Muscle layer of duodenum (tissue), 2 donors: ENCODE measurements around the gene NR2F6.
"Not testable (repeated sequence)": the region's sequence is repeated elsewhere in the genome, so short reads cannot be mapped to it uniquely, and the experiment has no call there.

ENCODE experiments used
- H3K27ac ChIP-seq: one replicate; pipeline ENCODE4 v1.7.0; 2013; ENCODE audit warnings: mild to moderate bottlenecking, low read length
- H3K27me3 ChIP-seq: one replicate; pipeline ENCODE4 v1.7.0; 2013; ENCODE audit warnings: low read depth, mild to moderate bottlenecking, control low read depth, low read length
- H3K36me3 ChIP-seq, 2 donors: one replicate each; pipeline ENCODE4 v1.7.0; 2013; ENCODE audit warnings: low read length in 2 of 2, control low read depth in 1 of 2, mild to moderate bottlenecking in 1 of 2; ENCODE audit not compliant: insufficient read depth in 2 of 2, control insufficient read depth in 1 of 2
- H3K4me1 ChIP-seq, 2 donors: one replicate each; pipeline ENCODE4 v1.7.0; 2013; ENCODE audit warnings: low read length in 2 of 2, mild to moderate bottlenecking in 2 of 2, control low read depth in 1 of 2, moderate library complexity in 1 of 2; ENCODE audit not compliant: insufficient read depth in 2 of 2, control insufficient read depth in 1 of 2
- H3K4me3 ChIP-seq, 2 donors: one replicate each; pipeline ENCODE4 v1.7.0; 2013; ENCODE audit warnings: low read length in 2 of 2, low read depth in 1 of 2, mild to moderate bottlenecking in 1 of 2
- H3K9me3 ChIP-seq, 2 donors: one replicate each; pipeline ENCODE4 v1.7.0; 2013; ENCODE audit warnings: low read length in 2 of 2, control low read depth in 1 of 2, mild to moderate bottlenecking in 1 of 2; ENCODE audit not compliant: control insufficient read depth in 1 of 2
- donor health status: healthy.

NR2F6 gene

DNA sequence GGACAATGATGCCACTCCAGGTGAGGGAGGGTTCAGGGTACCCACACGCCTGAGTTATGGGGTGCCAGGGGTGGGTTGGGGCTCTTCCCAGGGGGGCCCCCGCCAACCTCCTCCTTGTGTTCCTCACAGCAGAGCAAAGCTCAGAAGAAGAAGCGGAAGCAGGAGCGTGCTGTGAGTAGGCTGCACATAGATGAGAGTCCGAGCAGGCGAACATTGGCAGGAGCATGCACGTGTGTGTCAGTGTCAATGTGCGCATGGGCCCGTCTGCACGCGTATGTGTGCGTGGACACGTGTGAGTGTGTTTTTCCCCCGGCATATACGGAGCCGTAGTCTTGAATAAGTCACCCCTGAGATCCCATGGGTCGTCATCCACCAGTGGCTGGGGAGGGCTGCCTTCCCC is 43.0 kb downstream of the NR2F6 start:
- peaks cover 47 to 78% of the 10 kb centered on the region in 2 donors for H3K36me3 ChIP-seq
- no peak overlapping the region for H3K27ac ChIP-seq

GRCh38 chr19:17202249-17202648 is 43.5 kb downstream of the NR2F6 start:
- Histone ChIP-seq H3K27me3 (no peaks in the 10 kb centered on the region), H3K4me1 (no peaks in the 10 kb centered on the region), H3K4me3 (no peak overlapping the region), H3K9me3 (no peaks in the 10 kb centered on the region), H3K27ac (no peak overlapping the region), H3K36me3 (peaks cover 50 to 83% of the 10 kb centered on the region in 2 donors)

More for the DNA sequence above, 43.0 kb downstream of the NR2F6 start:
- H3K9me3 ChIP-seq, result no peaks in the 10 kb centered on the region
- H3K4me3 ChIP-seq, result no peak overlapping the region
- H3K27me3 ChIP-seq, result no peaks in the 10 kb centered on the region
- no peaks in the 10 kb centered on the region for H3K4me1 ChIP-seq

- peaks cover 47 to 73% of the 10 kb centered on the region in 2 donors for H3K36me3 ChIP-seq
- H3K27ac ChIP-seq, result no peak overlapping the region
- H3K4me1 ChIP-seq, result no peaks in the 10 kb centered on the region
- H3K4me3 ChIP-seq, result no peak overlapping the region
- no peaks in the 10 kb centered on the region for H3K9me3 ChIP-seq
- no peaks in the 10 kb centered on the region for H3K27me3 ChIP-seq
These were observed 45.2 kb downstream of the NR2F6 start for GRCh38 chr19:17200408-17201079.

DNA sequence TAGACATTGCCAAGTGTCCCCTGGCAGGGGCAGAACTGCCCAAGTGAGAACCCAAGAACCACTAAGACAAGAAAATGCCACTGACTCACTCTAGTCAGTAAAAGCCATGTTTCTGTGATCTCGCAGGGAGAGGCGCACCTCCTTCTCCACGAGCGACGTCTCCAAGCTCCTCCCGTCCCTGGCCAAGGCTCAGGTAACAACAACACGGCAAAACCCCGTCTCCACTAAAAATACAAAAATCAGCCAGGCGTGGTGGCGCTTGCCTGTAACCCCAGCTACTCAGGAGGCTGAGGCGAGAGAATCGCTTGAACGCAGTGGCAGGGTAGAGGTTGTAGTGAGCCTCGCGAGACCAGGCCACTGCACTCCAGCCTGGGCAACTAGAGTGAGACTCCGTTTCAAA is 48.1 kb downstream of the NR2F6 start:
- Histone ChIP-seq H3K9me3 (no peaks in the 10 kb centered on the region), H3K4me3 (no peak overlapping the region), H3K4me1 (no peaks in the 10 kb centered on the region), H3K27me3 (no peaks in the 10 kb centered on the region), H3K36me3 (peaks cover 52 to 76% of the 10 kb centered on the region in 2 donors), H3K27ac (no peak overlapping the region)

DNA sequence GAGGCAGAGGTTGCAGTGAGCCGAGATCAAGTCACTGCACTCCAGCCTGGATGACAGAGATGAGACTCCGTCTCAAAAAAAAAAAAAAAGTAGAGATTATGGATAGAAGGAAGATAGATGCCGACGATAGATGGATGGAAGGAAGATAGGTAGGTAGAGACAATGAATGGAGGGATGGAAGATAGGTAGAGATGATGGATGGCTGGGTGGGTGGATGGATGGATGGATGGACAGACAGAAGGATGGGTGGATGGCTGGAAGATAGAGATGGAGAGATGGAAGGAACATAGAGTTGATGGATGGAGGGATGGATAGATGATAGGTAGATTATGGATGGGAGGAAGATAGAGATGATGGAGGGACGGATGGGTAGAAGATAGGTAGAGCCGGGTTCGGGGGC is 49.1 kb downstream of the NR2F6 start:
- Histone ChIP-seq H3K4me3 (no peak overlapping the region), H3K27ac (no peak overlapping the region), H3K9me3 (no peaks in the 10 kb centered on the region), H3K4me1 (no peaks in the 10 kb centered on the region), H3K27me3 (no peaks in the 10 kb centered on the region), H3K36me3 (peaks cover 42 to 73% of the 10 kb centered on the region in 2 donors)

DNA sequence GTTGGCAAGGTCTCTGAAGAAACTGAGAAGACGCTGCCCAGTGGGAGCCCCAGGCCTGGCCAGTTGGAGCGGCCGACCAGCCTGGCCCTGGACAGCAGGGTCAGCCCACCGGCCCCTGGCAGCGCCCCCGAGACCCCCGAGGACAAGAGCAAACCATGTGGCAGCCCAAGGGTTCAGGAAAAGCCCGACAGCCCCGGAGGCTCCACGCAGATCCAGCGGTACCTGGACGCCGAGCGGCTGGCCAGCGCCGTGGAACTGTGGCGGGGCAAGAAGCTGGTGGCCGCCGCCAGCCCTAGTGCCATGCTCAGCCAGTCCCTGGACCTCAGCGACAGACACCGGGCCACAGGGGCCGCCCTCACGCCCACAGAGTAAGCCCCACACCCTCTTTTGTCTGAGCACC is 50.6 kb downstream of the NR2F6 start:
- H3K4me3 ChIP-seq, result no peak overlapping the region
- no peaks in the 10 kb centered on the region for H3K27me3 ChIP-seq
- no peak overlapping the region for H3K27ac ChIP-seq
- peaks cover 33 to 72% of the 10 kb centered on the region in 2 donors for H3K36me3 ChIP-seq
- no peaks in the 10 kb centered on the region for H3K4me1 ChIP-seq
- H3K9me3 ChIP-seq, result no peaks in the 10 kb centered on the region

- Histone ChIP-seq H3K9me3 (no peaks in the 10 kb centered on the region), H3K4me3 (no peak overlapping the region), H3K4me1 (no peaks in the 10 kb centered on the region), H3K27ac (no peak overlapping the region), H3K36me3 (peaks cover 32 to 75% of the 10 kb centered on the region in 2 donors), H3K27me3 (no peaks in the 10 kb centered on the region)
These were observed 51.1 kb downstream of the NR2F6 start for GRCh38 chr19:17194608-17195007.

DNA sequence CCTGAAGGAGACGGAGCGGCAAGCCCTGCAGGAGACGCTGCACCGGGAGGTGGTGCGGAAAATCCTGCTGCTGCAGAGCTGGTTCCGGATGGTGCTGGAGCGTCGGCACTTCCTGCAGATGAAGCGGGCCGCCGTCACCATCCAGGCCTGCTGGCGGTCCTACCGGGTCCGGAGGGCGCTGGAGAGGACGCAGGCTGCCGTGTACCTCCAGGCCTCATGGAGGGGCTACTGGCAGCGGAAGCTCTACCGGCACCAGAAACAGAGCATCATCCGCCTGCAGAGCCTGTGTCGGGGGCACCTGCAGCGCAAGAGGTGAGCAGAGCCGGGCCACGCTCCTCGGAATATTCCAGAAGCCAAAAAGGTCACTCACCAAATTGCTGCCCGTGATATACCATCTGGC is 53.0 kb downstream of the NR2F6 start:
- Histone ChIP-seq H3K4me3 (no peak overlapping the region), H3K36me3 (peaks cover 28 to 80% of the 10 kb centered on the region in 2 donors), H3K9me3 (no peaks in the 10 kb centered on the region), H3K4me1 (no peaks in the 10 kb centered on the region), H3K27ac (no peak overlapping the region), H3K27me3 (no peaks in the 10 kb centered on the region)

- not testable (repeated sequence) for H3K27ac ChIP-seq, H3K4me1 ChIP-seq, H3K27me3 ChIP-seq, H3K4me3 ChIP-seq, H3K9me3 ChIP-seq
- H3K36me3 ChIP-seq, result peaks cover 25 to 82% of the 10 kb centered on the region in 2 donors
These were observed 54.0 kb downstream of the NR2F6 start for GRCh38 chr19:17191736-17192135.

DNA sequence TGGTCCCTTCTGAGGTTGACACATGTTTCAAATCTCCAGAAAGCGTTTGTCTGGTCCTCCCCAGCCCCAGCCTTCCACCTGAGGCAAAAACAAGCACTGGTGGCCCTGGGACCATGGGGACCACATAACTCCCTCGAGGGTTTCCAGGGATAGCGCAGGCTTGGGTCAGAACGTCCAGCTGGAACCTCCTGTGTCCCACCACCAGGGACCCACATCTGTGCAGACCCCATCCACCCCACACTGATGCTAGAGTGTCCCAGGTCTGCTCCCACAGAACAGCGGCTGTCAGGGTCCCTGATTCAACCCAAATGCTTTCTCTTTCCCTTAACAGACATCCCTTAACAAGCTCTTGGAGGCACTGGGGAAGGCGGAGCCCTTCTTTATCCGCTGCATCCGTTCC is 60.1 kb downstream of the NR2F6 start:
- peaks cover 4 to 80% of the 10 kb centered on the region in 2 donors for H3K36me3 ChIP-seq
- no peaks in the 10 kb centered on the region for H3K9me3 ChIP-seq
- no peaks in the 10 kb centered on the region for H3K4me1 ChIP-seq
- no peaks in the 10 kb centered on the region for H3K27me3 ChIP-seq
- no peak overlapping the region for H3K27ac ChIP-seq
- H3K4me3 ChIP-seq, result no peak overlapping the region

GRCh38 chr19:17184371-17184841 is 61.3 kb downstream of the NR2F6 start:
- H3K36me3 ChIP-seq, result peaks cover 4 to 73% of the 10 kb centered on the region in 2 donors
- no peak overlapping the region for H3K4me3 ChIP-seq
- no peaks in the 10 kb centered on the region for H3K9me3 ChIP-seq
- no peak overlapping the region for H3K27ac ChIP-seq
- no peaks in the 10 kb centered on the region for H3K27me3 ChIP-seq
- no peaks in the 10 kb centered on the region for H3K4me1 ChIP-seq

GRCh38 chr19:17183858-17184321 is 61.8 kb downstream of the NR2F6 start:
- H3K9me3 ChIP-seq, result no peaks in the 10 kb centered on the region
- H3K4me3 ChIP-seq, result no peak overlapping the region
- no peaks in the 10 kb centered on the region for H3K27me3 ChIP-seq
- no peak overlapping the region for H3K27ac ChIP-seq
- peaks cover 4 to 68% of the 10 kb centered on the region in 2 donors for H3K36me3 ChIP-seq
- H3K4me1 ChIP-seq, result no peaks in the 10 kb centered on the region
